ENCODE results near the gene CPNE4. TPM values are rescaled to one million over a fixed set of nuclear protein-coding genes. Genes with fewer than 3 reads are reported as not detected.

Gene CPNE4
- total RNA-seq, 1 donor from 2014 or later, result 2.7 TPM

DNA sequence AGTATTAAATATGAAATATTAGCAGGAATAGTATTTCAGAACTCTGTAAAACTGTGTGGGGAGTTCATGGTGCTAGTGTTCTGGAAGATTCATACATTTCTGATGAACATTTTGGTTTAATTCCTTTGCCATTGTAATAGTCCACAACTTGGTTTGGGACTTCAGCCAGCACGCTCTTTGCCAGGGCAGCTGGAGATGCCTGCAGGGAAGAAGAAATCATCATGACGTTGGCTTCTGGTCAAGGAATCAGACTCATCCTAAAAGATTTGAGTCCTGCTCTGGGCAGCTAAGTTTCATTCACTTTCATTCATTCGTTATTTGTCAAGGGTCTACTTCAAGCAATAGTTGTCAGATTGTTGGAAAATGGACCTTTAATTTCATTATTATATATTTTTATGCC lies 499.7 kb downstream of the CPNE4 start:
- Mint-ChIP-seq H3K9me3 (ENCODE audit: unreplicated experiment) (peaks cover 3% of the 10 kb centered on the region), H3K4me3 (ENCODE audit: unreplicated experiment) (no peak overlapping the region), H3K4me1 (ENCODE audit: low read depth, unreplicated experiment) (no peaks in the 10 kb centered on the region), H3K36me3 (ENCODE audit: unreplicated experiment) (peaks cover 5% of the 10 kb centered on the region), H3K27me3 (ENCODE audit: unreplicated experiment) (no peaks in the 10 kb centered on the region), H3K27ac (ENCODE audit: unreplicated experiment) (no peak overlapping the region)
- DNase-seq, result no peak
- TF ChIP-seq CTCF (IDR thresholded peaks at IDR 0.05; ENCODE audit: partially characterized antibody, unreplicated experiment), result no peak

GRCh38 chr3:131532645-131533044 lies 502.2 kb downstream of the CPNE4 start:
- no peaks in the 10 kb centered on the region for H3K4me1 Mint-ChIP-seq (ENCODE audit: low read depth, unreplicated experiment)
- H3K27me3 Mint-ChIP-seq (ENCODE audit: unreplicated experiment), result no peaks in the 10 kb centered on the region
- no peak overlapping the region for H3K4me3 Mint-ChIP-seq (ENCODE audit: unreplicated experiment)
- H3K27ac Mint-ChIP-seq (ENCODE audit: unreplicated experiment), result no peak overlapping the region
- DNase-seq, result no peak
- TF ChIP-seq CTCF (IDR thresholded peaks at IDR 0.05; ENCODE audit: partially characterized antibody, unreplicated experiment), result no peak
- H3K36me3 Mint-ChIP-seq (ENCODE audit: unreplicated experiment), result no peaks in the 10 kb centered on the region
- H3K9me3 Mint-ChIP-seq (ENCODE audit: unreplicated experiment), result no peaks in the 10 kb centered on the region

GRCh38 chr3:131530843-131531242 lies 504.0 kb downstream of the CPNE4 start:
- no peak for DNase-seq
- Mint-ChIP-seq H3K9me3 (ENCODE audit: unreplicated experiment) (no peaks in the 10 kb centered on the region), H3K27me3 (ENCODE audit: unreplicated experiment) (no peaks in the 10 kb centered on the region), H3K4me3 (ENCODE audit: unreplicated experiment) (no peak overlapping the region), H3K27ac (ENCODE audit: unreplicated experiment) (no peak overlapping the region), H3K4me1 (ENCODE audit: low read depth, unreplicated experiment) (no peaks in the 10 kb centered on the region), H3K36me3 (ENCODE audit: unreplicated experiment) (no peaks in the 10 kb centered on the region)
- TF ChIP-seq CTCF (IDR thresholded peaks at IDR 0.05; ENCODE audit: partially characterized antibody, unreplicated experiment), result no peak

GRCh38 chr3:131530388-131530787 lies 504.4 kb downstream of the CPNE4 start:
- H3K9me3 Mint-ChIP-seq (ENCODE audit: unreplicated experiment), result no peaks in the 10 kb centered on the region
- H3K27ac Mint-ChIP-seq (ENCODE audit: unreplicated experiment), result no peak overlapping the region
- TF ChIP-seq CTCF (IDR thresholded peaks at IDR 0.05; ENCODE audit: partially characterized antibody, unreplicated experiment), result no peak
- no peak overlapping the region for H3K4me3 Mint-ChIP-seq (ENCODE audit: unreplicated experiment)
- H3K36me3 Mint-ChIP-seq (ENCODE audit: unreplicated experiment), result no peaks in the 10 kb centered on the region
- H3K4me1 Mint-ChIP-seq (ENCODE audit: low read depth, unreplicated experiment), result no peaks in the 10 kb centered on the region
- no peak for DNase-seq
- H3K27me3 Mint-ChIP-seq (ENCODE audit: unreplicated experiment), result no peaks in the 10 kb centered on the region

- no peaks in the 10 kb centered on the region for H3K4me1 Mint-ChIP-seq (ENCODE audit: low read depth, unreplicated experiment)
- DNase-seq, result peak; percentile 72
- no peaks in the 10 kb centered on the region for H3K9me3 Mint-ChIP-seq (ENCODE audit: unreplicated experiment)
- H3K36me3 Mint-ChIP-seq (ENCODE audit: unreplicated experiment), result no peaks in the 10 kb centered on the region
- H3K4me3 Mint-ChIP-seq (ENCODE audit: unreplicated experiment), result no peak overlapping the region
- no peaks in the 10 kb centered on the region for H3K27me3 Mint-ChIP-seq (ENCODE audit: unreplicated experiment)
- TF ChIP-seq CTCF (IDR thresholded peaks at IDR 0.05; ENCODE audit: partially characterized antibody, unreplicated experiment), result no peak
- H3K27ac Mint-ChIP-seq (ENCODE audit: unreplicated experiment), result no peak overlapping the region
Measured at GRCh38 chr3:131526801-131527347, 507.9 kb downstream of the CPNE4 start.

Data from glutamatergic neuron (in vitro differentiated cells).